GM21717 (cell line): ENCODE data around the gene PLEKHS1.
"Not testable (repeated sequence)": the region's sequence is repeated elsewhere in the genome, so short reads cannot be mapped to it uniquely, and the experiment has no call there.

ENCODE experiments used
- ATAC-seq: cut with Tn5 transposase; IDR thresholded peaks from one replicate; pipeline ENCODE4 v1.9.1; 2021; ENCODE audit warnings: mild to moderate bottlenecking, moderate library complexity; ENCODE audit not compliant: unreplicated experiment

Gene PLEKHS1

DNA sequence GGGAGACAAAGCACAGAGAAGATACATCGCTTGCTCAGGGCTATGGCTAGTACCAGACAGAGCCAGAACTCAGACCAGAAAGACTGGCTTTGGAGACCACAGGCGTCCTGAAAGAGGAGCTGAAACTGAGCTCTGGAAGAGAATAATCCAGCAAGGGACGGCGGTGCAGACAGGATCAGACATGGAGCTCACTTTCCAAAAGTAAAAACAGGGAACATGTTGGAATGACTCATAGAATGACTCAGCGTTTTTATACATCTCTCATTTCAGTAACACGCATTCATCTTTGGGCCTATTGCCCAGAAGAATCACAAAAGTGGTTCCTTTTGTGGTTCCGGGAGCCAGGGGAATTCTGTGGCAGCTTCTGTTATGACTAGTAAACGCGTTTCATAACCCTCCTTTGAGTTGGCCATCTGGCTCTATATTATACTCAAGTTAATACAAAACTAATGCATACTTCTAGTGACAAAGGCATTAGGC lies 37.2 kb downstream of the PLEKHS1 start:
- ATAC-seq: peak; percentile 67

DNA sequence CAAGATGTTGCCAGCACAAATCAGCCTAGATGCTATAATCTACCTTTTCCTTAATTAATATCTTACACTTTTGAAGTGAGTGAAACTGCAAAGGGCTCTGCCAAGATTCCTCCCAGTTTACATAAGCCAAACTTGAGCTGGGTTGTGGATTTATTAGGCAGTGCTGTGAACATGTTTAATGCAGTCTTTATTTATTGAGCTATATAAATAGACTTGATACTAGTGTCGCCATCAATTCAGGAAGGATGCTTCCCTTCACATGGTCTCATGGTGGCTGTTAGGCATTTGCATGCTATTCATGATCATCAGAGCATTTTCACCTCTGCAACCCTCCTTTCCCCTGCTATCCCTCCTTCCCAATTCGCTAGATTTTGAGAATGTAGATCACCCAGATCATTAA lies 40.2 kb downstream of the PLEKHS1 start:
- ATAC-seq: no peak

GRCh38 chr10:113801569-113801968 lies 50.1 kb downstream of the PLEKHS1 start:
- no peak for ATAC-seq

- no peak for ATAC-seq
These were observed 51.5 kb downstream of the PLEKHS1 start for GRCh38 chr10:113802997-113803396.

GRCh38 chr10:113806503-113806902 lies 55.0 kb downstream of the PLEKHS1 start:
- no peak for ATAC-seq

- no peak for ATAC-seq
These were observed 56.7 kb downstream of the PLEKHS1 start for GRCh38 chr10:113808168-113808567.

DNA sequence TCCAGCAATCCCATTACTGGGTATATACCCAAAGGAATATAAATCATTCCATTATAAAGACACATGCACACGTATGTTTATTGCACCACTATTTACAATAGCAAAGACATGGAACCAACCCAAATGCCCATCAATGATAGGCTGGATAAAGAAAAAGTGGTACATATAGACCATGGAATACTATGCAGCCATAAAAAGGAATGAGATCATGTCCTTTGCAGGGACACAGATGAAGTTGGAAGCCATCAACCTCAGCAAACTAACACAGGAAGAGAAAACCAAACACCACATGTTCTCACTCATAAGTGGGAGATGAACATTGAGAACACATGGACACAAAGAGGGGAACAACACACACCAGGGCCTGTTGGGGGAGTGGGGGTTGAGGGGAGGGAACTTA lies 63.2 kb downstream of the PLEKHS1 start:
- ATAC-seq: not testable (repeated sequence)

DNA sequence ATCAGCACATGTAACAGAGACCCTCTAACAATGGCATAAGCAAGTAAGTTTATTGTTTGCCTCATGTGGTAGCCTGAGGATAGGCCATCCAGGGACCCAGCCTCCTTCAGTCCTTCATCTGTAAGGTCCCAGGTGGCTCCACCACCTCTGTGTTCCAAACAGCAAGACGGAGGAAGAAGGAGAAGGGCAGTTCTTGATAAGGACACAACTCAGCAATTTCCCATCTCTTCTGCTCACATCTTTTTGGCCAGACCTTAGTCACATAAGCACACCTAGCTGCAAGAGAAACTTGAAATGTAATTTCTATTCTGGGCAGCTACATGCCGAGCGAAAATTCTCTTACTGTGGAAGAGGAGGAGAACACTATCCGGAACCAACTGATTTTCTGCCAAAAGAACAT lies 68.5 kb downstream of the PLEKHS1 start:
- ATAC-seq: no peak

GRCh38 chr10:113820507-113820906 lies 69.0 kb downstream of the PLEKHS1 start:
- no peak for ATAC-seq

DNA sequence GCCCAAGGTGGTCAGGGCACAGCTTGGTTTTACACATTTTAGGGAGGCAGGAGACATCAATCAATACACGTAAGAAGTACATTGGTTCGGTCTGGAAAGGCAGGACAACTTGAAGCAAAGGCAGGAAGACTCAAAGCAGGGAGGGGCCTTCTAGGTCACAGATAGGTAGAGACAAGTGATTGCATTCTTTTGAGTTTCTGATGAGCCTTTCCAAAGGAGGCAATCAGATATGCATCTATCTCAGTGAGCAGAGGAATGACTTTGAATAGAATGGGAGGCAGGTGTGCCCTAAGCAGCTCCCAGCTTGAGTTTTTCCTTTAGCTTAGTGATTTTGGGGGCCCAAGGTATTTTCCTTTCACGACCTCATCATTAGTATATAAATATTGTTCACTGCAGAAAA lies 69.8 kb downstream of the PLEKHS1 start:
- not testable (repeated sequence) for ATAC-seq

DNA sequence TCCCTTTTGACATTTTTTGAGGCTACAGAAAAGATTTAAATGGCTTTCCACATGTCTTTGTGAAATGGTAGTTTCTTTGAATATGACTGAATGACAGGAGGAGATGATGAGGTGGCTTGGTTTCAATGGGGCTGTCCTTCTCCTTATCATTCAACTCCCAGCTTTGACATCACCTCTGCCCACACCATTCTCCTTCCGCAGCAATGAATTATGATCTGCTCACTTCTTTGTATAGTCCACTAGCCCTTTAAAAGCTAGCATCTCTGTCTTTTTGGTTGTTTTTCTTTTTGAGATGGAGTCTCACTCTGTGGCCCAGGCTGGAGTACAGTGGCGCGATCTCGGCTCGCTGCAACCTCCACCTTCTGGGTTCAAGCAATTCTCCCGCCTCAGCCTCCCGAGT lies 70.7 kb downstream of the PLEKHS1 start:
- no peak for ATAC-seq

DNA sequence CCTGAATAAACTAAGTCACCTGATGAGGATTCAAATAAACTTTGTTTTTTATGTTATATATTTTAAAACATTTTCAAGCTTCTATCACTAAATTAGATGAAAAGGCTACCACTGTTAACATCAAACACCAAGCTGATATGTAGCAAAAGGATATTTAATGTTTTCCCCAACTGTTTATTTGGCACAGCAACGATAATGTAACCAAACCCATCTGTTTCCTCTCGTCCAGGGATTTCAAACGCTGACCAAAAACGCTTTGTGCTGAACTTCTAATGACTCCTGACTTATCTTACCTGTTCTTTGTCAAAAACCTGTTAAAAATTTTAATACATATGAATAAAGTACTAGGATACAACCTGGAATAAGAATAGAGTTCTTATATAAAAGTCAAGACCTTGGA lies 71.9 kb downstream of the PLEKHS1 start:
- ATAC-seq: no peak

DNA sequence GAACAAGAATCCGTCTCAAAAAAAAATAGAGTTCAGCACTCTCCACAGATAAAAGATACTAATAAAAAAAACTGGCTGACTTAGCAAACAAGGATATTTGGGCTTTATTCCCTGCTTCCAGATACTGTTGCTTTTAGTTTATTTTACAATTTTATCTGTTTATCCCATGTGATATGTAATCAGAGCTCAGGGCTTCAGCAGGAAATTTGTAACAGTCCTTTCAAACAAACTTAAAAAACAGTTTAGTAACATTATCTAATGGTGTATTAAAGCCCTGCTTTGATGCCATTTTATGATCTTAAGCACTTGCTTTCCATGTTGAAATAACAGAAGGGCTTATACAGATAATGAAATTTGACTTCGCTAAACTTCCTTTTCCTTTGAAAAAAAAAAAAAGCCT lies 74.3 kb downstream of the PLEKHS1 start:
- ATAC-seq: no peak

- not testable (repeated sequence) for ATAC-seq
These were observed 77.1 kb downstream of the PLEKHS1 start for GRCh38 chr10:113828567-113828966.
